Breast epithelium (tissue), 3 donors: ENCODE data around the gene ROPN1L.

Experiments
- POLR2A ChIP-seq: fragments of 450-650 bp; IDR thresholded peaks from one replicate; pipeline ENCODE4 v1.6.1; 2016; ENCODE audit warnings: antibody characterized with exemption, mild to moderate bottlenecking, moderate library complexity
- POLR2AphosphoS5 ChIP-seq, 3 donors: sonication (generic); formaldehyde crosslinking; IDR thresholded peaks; one replicate each; pipeline ENCODE4 v1.6.1; 2017; ENCODE audit warnings: antibody characterized with exemption in 3 of 3
- TF ChIP-seq, protein P1 (sequence below), 3 donors: fragments of 450-650 bp; IDR thresholded peaks; one replicate each; pipeline ENCODE4 v1.5.1; 2016 to 2017; ENCODE audit warnings: antibody characterized with exemption in 3 of 3, mild to moderate bottlenecking in 3 of 3, moderate library complexity in 3 of 3

DNA sequence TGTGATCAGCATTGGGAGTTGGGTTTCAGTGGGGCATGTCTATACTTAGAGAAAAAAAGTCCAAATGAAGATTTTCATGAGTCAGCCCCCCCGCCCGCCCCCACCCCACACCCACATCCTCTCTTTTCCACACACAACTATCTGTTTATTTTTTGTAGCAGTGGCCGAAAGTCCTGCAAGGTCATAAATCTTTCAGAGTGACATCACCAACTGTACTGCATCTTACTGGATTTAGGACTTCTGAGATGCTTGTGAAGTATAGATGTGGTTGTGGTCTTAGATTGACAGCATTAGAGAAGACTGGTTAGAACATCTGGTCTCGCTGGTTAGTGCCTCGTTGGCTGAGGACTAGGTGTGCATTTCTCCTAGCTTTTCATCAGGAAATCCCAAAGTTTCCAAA lies 7.3 kb upstream of the ROPN1L start:
- TF ChIP-seq, protein P1, sequence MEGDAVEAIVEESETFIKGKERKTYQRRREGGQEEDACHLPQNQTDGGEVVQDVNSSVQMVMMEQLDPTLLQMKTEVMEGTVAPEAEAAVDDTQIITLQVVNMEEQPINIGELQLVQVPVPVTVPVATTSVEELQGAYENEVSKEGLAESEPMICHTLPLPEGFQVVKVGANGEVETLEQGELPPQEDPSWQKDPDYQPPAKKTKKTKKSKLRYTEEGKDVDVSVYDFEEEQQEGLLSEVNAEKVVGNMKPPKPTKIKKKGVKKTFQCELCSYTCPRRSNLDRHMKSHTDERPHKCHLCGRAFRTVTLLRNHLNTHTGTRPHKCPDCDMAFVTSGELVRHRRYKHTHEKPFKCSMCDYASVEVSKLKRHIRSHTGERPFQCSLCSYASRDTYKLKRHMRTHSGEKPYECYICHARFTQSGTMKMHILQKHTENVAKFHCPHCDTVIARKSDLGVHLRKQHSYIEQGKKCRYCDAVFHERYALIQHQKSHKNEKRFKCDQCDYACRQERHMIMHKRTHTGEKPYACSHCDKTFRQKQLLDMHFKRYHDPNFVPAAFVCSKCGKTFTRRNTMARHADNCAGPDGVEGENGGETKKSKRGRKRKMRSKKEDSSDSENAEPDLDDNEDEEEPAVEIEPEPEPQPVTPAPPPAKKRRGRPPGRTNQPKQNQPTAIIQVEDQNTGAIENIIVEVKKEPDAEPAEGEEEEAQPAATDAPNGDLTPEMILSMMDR (IDR thresholded peaks at IDR 0.05): no peak
- TF ChIP-seq POLR2AphosphoS5 (IDR thresholded peaks at IDR 0.05) (no peak), POLR2A (no peak)
